HG03520 (cell line): Measurements from ENCODE around the gene PPM1H.

Source experiments
- ATAC-seq: cut with Tn5 transposase; IDR thresholded peaks from one replicate; pipeline ENCODE4 v1.9.1; 2021; ENCODE audit warnings: mild to moderate bottlenecking, moderate library complexity; ENCODE audit not compliant: unreplicated experiment

Gene PPM1H

DNA sequence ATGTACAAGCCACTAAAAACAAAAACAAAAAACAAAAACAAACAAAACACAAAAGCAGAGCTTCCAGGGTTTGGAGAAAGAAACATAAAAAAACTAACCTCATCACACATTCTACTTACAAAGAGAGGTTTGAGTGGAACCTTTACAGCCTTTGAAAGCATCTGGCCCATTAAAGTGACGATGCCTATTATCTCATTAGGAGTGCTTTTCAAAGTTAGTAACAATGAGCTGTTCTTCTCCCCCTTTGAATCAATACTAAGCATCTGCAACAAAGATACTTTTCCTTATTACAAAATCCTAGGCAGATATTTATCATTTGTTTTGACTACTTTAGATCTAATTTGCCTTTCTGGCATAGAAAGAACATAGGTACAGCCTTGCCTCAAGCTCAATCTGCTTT is 217.3 kb downstream of the PPM1H start:
- ATAC-seq, result no peak

DNA sequence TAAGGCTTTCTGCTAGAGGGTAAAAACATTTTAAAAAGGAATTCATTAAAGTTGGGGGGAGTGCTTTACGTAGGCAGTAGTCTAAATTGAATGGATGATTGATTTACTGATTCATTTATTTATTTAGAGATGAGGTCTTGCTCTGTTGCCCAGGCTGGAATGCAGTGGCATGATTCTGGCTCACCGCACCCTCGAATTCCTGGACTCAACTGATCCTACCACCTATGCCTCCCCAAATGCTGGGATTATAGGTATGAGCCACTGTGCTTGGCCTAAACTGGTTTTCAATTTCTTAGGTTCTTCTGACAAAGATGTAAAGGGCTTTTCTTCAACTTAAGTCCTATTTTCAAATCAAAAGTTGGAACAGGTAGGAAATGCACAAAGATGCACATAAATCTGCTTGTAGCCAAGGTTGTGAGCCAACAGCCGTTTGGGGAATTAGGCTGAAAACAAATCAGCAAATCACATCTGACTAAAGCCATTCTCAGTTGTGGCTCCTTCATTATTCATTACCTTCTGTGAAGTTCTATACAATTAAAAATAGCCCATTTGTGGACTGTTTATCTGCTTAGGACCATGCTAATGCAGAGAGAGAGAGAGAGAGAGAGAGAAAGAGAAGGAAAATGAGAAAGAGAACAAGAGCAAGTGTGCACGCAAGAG is 218.0 kb downstream of the PPM1H start:
- ATAC-seq, result no peak

DNA sequence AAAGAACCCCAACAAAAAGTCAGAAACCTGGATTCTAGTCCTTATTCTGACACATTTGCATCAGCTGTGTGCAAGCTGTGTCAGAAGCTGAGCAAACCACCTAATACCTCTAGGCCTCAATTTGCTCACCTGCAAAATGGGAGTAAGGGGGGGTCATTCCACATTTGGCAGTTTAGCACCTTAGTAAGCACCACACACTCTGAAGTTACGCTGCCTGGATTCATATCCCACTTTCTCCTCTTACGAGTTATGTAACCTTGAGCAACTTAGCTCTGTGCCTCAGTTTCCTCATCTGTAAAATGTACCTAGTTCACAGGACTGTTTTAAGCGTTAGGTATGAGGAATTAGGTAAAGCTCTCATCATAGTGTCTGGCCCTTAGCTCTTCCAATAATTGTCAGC is 218.9 kb downstream of the PPM1H start:
- no peak for ATAC-seq

DNA sequence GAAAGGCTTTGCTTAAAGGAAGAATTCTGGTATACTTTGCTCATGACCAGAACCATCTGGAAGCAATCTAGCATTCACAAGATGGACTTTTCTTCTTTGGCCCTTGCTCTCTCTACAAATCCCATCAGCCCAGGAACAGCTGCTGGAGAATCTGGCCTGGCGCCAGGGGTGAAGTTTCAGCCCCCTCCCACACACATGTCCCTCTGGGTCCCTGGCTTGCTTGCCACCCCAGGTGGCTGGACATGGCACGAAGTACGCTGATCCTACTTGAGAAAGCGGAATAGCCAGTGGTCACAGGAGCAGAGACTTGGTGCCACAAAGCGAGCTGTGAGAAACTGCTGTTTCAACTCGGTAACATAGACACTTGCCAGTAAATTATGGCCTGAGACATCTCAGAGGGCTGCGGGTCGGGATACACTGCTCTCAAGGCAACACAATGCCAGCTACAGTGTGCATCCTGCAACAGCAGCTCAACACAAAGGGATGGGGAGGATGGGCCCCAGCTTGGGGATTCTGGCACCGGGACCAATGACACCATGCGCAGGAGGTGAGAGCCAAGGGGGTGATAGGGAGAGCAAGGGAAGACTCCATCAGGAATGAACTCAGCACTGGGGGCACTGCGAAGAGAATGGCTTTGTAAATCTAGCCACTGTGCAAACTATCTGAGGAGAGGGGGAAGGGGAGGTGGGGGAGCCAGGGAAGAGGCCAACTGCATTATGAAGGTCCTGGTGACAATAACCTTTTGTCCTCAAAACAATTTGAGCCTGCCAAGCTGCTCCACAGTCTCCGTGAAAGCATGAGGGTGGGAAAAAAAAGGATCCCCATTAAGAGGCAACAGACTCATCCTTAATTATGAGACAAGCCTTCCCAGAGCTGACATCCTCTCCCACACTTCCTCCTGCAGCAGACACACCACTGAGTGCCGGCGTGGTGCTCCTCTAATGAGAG is 219.9 kb downstream of the PPM1H start:
- ATAC-seq, result no peak

DNA sequence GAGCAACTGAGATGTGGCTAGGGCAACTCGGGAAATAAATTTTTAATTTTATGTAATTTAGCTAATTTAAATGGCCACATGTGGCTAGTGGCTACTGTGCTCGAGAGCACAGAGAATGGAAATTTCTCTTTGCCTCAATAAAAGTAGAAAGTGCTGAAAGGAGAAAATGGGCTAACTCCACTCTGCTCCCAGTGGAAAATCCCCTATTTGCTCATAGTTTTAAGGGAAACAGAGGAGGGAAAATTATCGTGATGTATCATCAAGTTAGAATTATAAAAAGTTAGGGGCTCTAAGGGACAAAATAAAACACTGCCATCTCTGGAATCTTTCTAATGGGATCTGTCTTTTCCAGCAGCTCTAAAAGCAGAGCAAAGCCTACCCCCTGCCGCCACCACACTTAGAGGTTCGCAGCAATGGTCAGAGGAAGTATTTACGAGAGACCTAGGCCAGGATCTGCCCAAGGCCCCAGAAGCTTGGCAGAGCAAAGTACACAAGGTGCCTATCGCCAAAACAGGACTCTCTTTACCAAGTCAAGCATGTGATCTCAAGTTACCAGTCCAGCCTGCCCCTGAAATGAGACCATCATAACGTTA is 220.7 kb downstream of the PPM1H start:
- no peak for ATAC-seq

DNA sequence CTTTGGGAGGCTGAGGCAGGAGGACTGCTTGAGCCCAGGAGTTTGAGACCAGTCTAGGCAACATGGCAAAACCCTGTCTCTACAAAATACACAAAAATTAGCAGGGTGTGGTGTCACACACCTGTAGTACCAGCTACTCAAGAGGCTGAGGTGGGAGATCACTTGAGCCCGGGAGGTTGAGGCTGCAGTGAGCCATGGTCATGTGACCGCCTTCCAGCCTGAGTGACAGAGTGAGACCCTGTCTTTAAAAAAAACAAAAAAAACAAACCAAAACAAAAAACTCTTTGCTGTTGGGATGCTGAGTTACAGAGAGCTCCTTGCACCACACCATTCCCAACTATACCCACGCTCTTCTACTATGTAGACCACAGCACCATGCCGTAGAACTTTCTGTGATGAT is 221.2 kb downstream of the PPM1H start:
- no peak for ATAC-seq

DNA sequence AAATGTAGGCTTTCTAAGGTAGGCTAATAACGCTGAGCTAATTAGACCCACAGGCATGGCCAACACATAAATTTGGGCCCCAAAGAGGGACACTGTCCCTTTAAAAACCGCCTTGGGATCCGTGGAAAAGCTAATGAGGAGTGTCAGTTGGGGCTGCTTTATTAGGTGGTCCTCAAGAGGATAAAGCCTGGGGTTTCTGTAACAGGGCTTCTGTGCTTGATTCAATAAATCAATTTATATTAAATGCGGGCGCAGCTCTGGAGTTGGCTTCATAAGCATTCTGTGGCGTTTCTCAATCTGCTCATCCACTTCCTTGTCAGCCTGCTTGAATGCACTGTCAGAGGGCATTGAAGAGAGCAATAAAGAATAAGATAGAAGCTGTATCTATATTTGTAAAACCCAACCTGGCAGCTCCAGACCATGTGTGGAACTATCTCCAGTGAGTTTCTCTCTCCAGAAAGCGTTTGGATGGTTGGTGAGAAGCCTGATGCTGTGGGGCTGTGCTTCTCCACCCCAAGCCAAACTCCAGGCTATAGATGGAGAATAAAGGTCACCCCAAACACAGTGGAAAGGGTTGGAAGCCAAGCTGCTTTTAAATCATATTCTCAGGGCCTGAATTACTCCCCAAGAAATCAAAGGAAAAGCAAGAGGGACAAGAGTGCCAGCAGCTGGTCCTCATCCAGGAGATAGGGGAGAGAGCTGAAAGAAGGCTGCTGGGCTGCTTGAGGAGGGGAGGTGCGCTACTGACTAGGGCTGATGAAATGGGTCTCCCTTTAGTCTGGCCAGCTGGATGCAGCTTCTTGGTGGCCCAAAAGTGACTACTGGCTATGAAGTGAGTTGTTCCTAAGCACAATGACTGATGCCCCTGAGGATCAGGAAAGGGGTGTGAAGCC is 222.0 kb downstream of the PPM1H start:
- no peak for ATAC-seq

DNA sequence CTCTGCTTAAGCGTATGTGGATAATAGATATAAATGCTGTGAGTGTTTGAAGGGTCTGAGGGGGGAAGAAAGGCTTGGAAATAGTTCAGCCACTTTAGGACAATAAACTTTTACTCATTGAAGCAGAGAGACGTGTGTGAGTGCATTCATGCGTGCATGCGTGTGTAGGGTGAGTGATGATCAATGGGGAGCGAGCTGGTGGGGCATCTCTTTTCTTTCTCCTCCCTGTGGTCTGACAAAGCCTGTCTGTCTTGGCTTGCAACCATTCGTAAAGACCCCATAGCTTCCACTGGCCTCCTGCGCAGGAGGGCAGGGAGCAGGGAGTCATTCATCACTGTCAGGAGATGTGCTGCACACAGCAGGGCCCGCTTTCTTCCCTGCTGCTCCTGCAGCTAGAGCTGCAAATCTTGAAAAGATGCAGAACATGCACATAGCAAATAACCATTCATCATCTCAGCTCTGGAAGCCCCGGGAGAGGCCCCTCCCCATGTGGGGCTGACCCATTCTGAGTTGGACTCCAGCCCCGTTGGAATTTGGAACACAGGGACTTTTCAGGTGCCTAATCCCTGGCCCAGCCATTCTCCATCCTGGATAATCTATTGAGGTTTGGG is 223.2 kb downstream of the PPM1H start:
- no peak for ATAC-seq

DNA sequence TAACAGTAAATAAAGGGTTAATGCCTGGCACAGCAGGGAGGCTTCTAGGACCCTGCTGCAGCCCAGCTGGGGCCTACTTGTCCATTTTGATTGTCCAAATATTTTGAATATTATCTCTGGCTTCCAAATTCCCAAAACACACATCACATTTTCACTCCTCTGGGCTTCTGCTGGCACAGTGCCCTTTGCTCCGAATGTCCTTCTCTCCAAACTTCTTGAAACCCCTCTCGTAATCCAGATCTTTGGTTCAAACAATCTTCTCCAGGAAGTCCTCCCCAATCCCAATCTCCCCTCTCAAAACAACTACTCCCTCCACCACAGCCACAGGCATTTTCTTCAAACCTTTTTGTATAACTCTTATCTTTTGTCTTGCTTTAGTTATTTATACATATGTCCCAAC is 225.6 kb downstream of the PPM1H start:
- ATAC-seq, result no peak

DNA sequence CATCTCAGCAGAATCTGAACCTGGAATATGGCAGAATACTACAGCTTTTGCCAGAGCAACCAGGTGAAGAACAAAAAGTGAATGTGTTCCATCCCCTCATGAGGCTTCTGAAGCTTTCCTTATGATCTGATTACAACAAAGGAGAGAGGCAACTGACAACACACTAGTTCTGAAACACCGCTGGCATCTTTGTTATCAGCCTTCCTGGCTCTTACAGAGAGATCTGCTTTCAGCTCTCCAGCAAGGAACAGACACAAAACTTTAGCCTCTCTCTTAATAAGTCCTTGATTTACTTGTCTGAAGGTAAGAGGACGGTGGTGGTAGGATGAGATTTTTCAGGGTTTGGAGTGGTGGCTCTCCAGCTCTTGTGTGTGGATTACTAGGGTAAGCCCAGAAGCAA is 227.0 kb downstream of the PPM1H start:
- ATAC-seq, result no peak

DNA sequence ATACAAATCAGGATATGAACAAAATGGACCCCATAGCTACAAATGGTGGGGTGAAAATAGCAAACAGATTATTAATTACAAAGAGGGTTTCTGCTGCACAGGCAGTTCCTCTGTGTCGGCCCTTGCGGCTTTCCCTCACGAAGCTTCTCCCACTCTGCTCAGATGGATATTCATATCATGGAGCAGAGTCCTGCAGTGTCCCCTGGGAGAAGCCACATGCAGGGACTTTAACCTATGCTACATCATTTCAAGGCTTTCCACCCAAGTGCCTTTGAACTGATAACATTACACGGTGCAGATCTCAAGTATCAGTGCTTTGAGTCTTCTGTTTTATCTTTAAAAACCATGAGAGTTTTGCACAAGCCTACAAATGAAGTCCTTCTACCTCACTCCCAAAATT is 229.1 kb downstream of the PPM1H start:
- no peak for ATAC-seq

DNA sequence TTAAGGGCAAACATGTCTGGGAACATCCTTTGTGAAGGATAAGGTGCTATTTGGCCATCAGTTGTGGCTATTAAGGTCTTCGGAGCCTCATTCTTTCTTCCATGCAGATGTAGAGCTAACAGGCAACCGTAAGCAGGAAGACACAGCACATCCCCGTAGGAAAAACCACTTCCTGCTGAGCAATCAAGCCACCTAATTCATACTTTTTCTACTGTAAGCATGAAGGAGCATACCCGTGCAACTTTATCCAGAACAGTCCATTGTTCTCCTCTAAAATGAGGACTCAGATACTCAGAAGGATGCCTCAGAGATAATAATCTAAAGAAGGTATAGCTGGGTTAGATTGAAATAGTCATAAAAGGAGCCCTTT is 232.0 kb downstream of the PPM1H start:
- no peak for ATAC-seq

DNA sequence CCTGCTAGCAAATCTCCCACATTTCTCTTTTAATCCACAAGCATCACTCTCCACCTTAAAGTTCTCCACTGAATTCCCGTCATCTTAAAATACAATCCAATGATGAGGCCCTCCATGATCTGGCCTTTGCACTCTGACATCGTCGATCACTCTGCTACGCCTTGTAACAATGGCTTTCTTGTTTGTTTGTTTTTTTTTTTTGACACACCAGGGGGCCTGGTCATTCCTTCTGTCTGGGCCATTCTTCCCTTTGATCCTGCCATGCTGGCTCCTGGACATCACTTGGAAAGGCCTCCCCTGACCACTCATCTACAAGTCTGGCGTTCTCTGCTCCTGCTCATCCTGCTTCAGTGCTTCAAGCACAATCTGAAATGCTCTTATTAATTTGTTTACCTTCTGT is 233.5 kb downstream of the PPM1H start:
- ATAC-seq, result no peak

DNA sequence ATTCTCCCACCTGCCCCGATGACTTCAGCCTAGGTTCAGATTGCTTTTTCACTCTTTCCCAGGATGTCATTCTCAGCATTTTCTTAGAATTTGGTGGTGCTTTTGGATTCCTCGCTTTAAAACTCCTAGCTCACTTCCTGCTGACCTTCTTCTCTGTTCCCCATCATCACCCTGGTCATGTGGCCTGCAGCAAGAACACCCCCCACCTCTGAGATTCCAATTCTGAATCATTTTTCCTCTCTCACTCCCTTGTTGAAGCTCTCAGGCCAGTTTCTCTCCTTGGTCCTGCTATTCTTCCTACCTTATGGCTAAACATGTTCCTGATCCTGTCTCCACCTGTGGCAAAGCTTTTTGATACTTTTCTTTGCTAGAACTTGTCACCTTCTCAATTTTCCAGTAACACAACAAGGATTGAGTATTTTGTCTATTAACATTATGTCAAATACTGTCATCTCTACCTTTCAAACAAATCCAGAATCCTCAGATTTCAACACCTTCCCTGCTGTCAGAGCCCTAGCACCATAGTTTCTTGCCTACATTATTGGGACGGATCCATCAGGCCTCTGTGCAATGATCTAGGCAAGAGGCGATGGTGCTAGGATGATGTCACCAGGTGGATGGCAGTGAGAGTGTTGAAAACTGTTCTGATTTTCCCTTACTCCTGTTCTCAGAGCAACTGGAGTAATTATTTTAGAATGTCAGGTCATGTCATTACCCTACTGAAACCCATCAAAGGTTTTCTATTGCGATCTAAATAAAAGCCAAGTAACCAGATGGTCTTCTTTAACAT is 234.7 kb downstream of the PPM1H start:
- no peak for ATAC-seq

DNA sequence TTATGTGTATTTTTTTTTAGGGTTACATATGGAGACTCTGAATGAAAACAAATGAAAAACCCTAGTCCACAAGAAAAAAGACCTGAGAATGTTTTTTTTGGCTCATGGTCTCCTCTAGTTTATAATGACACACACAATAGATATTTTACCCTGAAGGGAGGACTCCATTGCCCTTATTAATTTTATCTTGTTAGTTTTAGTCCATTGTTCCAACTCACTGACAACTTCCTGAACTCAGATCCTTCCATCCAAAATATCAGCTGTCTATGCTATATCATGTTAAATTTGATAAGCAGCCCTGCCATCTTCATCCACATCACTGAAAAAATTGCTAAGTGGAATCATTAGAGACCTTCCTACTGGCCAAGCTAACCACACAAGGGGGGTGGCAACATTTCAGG is 236.2 kb downstream of the PPM1H start:
- no peak for ATAC-seq

DNA sequence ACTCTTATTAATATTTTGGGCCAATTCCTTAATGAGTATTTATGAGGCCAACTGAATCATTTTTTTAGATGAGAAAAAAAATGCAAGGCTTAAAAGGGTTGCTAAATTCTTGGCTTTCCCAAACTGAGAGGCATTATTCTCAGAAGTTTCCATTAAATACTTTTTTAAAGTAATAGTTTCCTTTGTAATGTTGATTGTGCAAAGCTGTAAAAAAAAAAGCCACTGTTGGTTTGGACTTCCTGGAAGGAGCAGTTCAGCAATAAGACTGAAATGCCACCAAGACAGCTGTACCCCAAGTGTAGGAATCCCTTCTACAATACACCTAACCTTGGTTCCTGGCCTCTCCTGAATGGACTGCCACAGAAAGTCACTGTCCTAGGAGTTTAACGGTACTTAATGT is 237.1 kb downstream of the PPM1H start:
- no peak for ATAC-seq

DNA sequence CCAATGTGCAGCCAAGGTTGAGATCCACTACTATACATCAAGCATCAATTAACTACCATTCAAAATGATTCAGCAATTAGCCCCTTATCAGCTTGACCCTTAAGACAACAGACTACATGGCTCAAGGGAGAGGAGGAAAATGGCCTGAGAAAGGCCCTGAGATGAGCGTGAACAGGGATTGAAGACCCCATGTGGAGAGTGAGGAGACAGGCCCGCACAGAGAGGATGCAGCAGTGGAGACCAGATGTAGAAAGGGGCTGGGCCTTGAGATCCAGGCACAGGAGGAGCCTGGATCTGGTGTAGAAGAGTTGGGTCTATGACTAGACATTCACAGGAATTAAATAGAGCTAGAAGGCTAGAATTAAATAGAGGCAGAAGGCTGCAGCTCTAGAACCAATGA is 239.3 kb downstream of the PPM1H start:
- ATAC-seq, result no peak

DNA sequence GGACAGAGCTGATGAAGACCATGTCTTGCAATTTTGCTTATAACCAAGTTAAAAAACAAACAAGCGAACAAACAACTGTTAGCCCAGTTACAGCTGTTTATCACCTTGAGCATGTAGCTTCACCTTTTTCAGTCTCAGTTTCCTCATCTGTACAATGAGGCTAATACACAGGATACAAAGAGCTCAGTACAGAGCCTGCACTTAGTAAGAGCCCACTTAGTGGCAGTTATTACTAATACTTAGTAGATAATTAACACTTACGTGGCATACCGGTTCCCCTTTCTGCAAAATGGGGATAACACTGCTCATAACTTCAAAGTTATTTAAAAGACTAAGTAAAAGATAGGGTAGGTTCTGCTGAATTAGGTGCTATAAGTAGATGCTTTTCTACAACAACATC is 240.3 kb downstream of the PPM1H start:
- peak; percentile 75 for ATAC-seq

DNA sequence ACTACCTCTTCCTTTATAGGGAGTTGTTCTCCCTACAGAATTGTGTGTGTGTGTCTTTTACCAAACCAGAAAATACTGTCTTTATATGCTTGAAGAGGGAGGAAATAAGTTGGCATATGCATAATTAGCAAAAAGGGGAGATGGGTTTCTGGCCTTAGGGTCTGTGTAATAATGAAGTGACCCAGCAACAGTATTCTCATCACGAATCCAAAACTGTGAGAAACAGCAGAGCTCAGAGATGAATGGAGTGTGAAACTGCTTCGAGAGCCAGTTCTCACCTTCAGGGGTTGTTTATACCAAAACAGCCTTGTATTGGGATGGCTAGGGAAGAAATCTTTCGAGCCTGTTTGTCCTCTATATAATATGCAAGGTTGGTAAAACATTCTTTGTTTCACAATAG is 240.8 kb downstream of the PPM1H start:
- ATAC-seq, result peak; percentile 13
